GM12878 (cell line): ENCODE results near the gene CSTF1. TPM values are rescaled to one million over a fixed set of nuclear protein-coding genes. Genes with fewer than 3 reads are reported as not detected.

Experiments
- BMI1 ChIP-seq: fragments of 450-650 bp; IDR thresholded peaks from 2 replicates; pipeline ENCODE4 v1.6.1; 2016; ENCODE audit warnings: mild to moderate bottlenecking, moderate library complexity, borderline replicate concordance
- BRCA1 ChIP-seq: IDR thresholded peaks from 2 replicates; pipeline ENCODE4 v1.6.1; 2011; ENCODE audit warnings: low read depth, low read length, improper control_type of control experiment
- CBFB ChIP-seq: IDR thresholded peaks from 2 replicates; pipeline ENCODE4 v1.6.1; 2016; ENCODE audit warnings: antibody characterized with exemption, low read depth
- CBX3 ChIP-seq: fragments of 200-600 bp; sonication (generic); IDR thresholded peaks from 2 replicates; pipeline ENCODE4 v1.6.1; 2016; ENCODE audit warnings: low read depth, borderline replicate concordance
- CHD1 ChIP-seq: IDR thresholded peaks from 2 replicates; pipeline ENCODE4 v1.6.1; 2012; ENCODE audit warnings: low read depth, low read length, improper control_type of control experiment
- ESRRA ChIP-seq: IDR thresholded peaks from 2 replicates; pipeline ENCODE4 v1.6.1; 2012; ENCODE audit warnings: mild to moderate bottlenecking, low read length, improper control_type of control experiment
- IKZF1 ChIP-seq: fragments of 450-650 bp; conservative IDR thresholded peaks from 2 replicates; pipeline ENCODE4 v1.6.1; 2017; ENCODE audit warnings: antibody characterized with exemption, mild to moderate bottlenecking
- IRF3 ChIP-seq: fragments of 450-650 bp; IDR thresholded peaks from 2 replicates; pipeline ENCODE4 v1.6.1; 2014; ENCODE audit warnings: mild to moderate bottlenecking
- NKRF ChIP-seq: fragments of 450-650 bp; conservative IDR thresholded peaks from 2 replicates; pipeline ENCODE4 v1.6.1; 2017; ENCODE audit warnings: mild to moderate bottlenecking, moderate library complexity
- PRDM15 ChIP-seq: fragments of 450-650 bp; formaldehyde crosslinking; IDR thresholded peaks from 2 replicates; pipeline ENCODE4 v1.4.0; 2020; ENCODE audit warnings: mild to moderate bottlenecking, moderate library complexity
- RELA ChIP-seq: fragments of 450-650 bp; IDR thresholded peaks from 2 replicates; pipeline ENCODE4 v1.8.0; 2014; ENCODE audit warnings: borderline replicate concordance; ENCODE audit not compliant: partially characterized antibody
- SKIL ChIP-seq: fragments of 450-650 bp; IDR thresholded peaks from 2 replicates; pipeline ENCODE4 v1.6.1; 2017; ENCODE audit warnings: mild to moderate bottlenecking, low read depth, inconsistent platforms; ENCODE audit not compliant: poor library complexity, severe bottlenecking
- SMAD1 ChIP-seq: fragments of 450-650 bp; IDR thresholded peaks from 2 replicates; pipeline ENCODE4 v1.6.1; 2018; ENCODE audit warnings: mild to moderate bottlenecking, low read depth; ENCODE audit not compliant: partially characterized antibody
- TCF7 ChIP-seq: IDR thresholded peaks from 2 replicates; pipeline ENCODE4 v1.6.1; 2014; ENCODE audit warnings: antibody characterized with exemption, borderline replicate concordance
- USF2 ChIP-seq: IDR thresholded peaks from 2 replicates; pipeline ENCODE4 v1.6.1; 2011; ENCODE audit warnings: low read depth, low read length, improper control_type of control experiment, borderline replicate concordance
- ZBTB33 ChIP-seq: fragments of 450-650 bp; IDR thresholded peaks from 2 replicates; pipeline ENCODE4 v1.6.1; 2017; ENCODE audit warnings: mild to moderate bottlenecking
- ZNF217 ChIP-seq: fragments of 450-650 bp; IDR thresholded peaks from 2 replicates; pipeline ENCODE4 v1.6.1; 2017; ENCODE audit warnings: antibody characterized with exemption, mild to moderate bottlenecking
- ZNF622 ChIP-seq: fragments of 450-650 bp; IDR thresholded peaks from 2 replicates; pipeline ENCODE4 v1.6.1; 2017; ENCODE audit warnings: mild to moderate bottlenecking, inconsistent platforms
- polyA plus RNA-seq, 11 experiments: library from polyadenylated mRNA; depleted of rRNA in 4 of 11; unstranded in 6 of 11; stranded (reverse) in 5 of 11; fragments of >200 nt; fragmentation: Nextera tagmentation in 4 of 11; fragmentation: Illumina TruSeq in 1 of 11; extraction: Ambion mirVana in 4 of 11; extraction: Trizol in 1 of 11; gene quantifications; 1 replicate in 1 of 11; 2 replicates in 10 of 11; pipeline versions ENCODE4 v1.2.1 to v1.2.3, GENCODE V29; 2011 to 2016; ENCODE audit warnings: inconsistent platforms in 2 of 11, missing spikeins in 2 of 11, low read depth in 1 of 11
- total RNA-seq, 4 experiments: library from RNA; depleted of rRNA in 3 of 4; stranded (reverse); fragments of >200 nt in 3 of 4; fragmentation: Illumina TruSeq in 1 of 4; extraction: Trizol in 1 of 4; gene quantifications; 2 replicates each; pipeline versions ENCODE4 v1.2.1 to v1.2.3, GENCODE V29; 2013 to 2021

The CSTF1 gene
- total and polyA plus RNA-seq, 10 of the 15 experiments (the other 5 are each of a cell fraction or from before 2014, with no cell fraction given): 41.8 to 89.1 (median 50.1) TPM

- no peak for TF ChIP-seq PRDM15 (CRISPR knock-in tag)
- TF ChIP-seq ZNF217: no peak
- TF ChIP-seq TCF7: no peak
- no peak for TF ChIP-seq CHD1
- TF ChIP-seq BRCA1: no peak
- TF ChIP-seq RELA: peak; percentile 92
- peak; percentile 58; the same call in 1 of the 2 replicates for TF ChIP-seq CBFB
- TF ChIP-seq CBX3: no peak
- no peak for TF ChIP-seq USF2
- TF ChIP-seq ZBTB33: no peak
- peak; percentile 98 for TF ChIP-seq IKZF1
- peak; percentile 99 for TF ChIP-seq NKRF
- no peak for TF ChIP-seq ZNF622
- TF ChIP-seq ESRRA: peak; percentile 45; the same call in 1 of the 2 replicates
- 0 out of 2 replicates have a peak, but pooled peaks have one; percentile 50 for TF ChIP-seq IRF3
- TF ChIP-seq SMAD1: no peak
- no peak for TF ChIP-seq SKIL
- TF ChIP-seq BMI1: no peak
Observed at GRCh38 chr20:56392132-56392880, at the start of gene CSTF1, which contains the start of gene AURKA (continued).
